GF-D8 (cell line): Measurements from ENCODE around the gene MAP4K4.

Source experiments
- DNase-seq: peaks from one replicate; lab custom pipeline; 2025; lab: John Stamatoyannopoulos, UW

Gene MAP4K4

DNA sequence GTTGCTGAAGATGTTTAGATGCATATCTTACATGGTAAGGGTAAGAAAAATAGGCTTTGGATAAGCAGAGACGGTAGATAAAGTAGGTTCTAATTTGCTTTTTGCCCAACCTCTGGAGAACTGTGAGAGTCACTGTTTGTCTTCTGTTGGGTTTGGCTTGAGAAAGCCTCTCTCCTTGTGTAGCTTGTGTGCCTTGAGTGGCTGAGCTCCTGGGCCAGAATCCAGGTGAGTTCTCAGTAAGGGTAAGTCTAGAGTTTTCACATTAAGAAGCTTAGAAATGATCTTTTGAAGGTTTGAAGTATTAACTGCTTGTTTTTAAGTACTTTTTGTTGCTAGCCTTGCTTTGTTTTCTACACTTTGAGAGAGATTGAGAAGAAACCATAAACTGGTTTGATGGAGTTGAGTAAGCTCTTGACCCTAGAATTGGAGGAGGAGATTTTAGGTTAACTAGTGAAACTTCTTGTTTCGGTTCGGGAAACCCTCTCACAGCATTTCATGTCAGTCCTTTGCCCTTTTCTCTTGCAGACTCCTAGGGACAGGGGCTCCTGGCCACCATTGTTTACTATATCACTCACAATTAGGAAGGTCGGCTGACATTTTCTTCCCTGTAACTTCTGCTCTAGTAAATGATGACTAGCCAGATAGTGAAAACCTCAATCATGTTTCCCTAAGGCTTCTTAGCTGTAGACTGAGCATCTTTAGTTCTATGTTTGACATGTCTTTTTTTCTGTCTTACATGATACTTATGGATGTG lies 26.0 kb downstream of the MAP4K4 start:
- DNase-seq = no peak

DNA sequence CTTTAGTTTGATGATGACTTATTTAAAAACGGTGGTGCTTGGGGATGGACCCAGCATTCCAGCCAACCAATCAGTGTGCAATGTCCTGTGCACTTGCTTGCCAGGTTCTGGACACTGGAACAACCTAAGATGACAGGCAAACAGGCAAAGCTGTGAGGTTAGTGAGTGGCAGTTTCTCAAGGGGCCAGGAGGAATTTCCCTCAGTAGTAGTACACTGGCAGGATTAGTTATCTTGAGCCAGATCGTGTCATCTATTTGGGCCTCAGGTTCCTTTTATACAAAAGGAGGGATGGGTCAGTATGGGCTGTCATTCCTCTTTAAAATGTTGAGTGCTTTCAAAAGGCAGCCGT lies 26.6 kb downstream of the MAP4K4 start:
- no peak for DNase-seq

DNA sequence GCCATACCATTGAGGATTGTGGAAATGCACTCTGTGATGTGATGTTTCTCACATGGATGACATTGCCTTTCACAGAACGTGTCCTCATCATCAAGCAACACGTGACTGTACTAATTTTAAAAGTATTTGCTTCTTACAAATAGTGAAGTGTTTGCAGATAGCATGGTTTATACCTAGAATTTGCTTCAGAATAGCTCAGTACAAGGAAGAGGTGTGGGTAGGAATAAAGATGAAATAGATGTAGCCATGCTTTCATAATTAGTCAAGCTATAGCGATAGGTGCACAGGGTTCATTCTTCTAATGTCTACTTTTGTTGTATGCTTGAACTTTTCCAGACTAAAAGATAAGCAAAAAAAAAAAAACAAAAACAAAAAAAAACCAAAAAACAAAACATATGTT lies 27.5 kb downstream of the MAP4K4 start:
- no peak for DNase-seq

DNA sequence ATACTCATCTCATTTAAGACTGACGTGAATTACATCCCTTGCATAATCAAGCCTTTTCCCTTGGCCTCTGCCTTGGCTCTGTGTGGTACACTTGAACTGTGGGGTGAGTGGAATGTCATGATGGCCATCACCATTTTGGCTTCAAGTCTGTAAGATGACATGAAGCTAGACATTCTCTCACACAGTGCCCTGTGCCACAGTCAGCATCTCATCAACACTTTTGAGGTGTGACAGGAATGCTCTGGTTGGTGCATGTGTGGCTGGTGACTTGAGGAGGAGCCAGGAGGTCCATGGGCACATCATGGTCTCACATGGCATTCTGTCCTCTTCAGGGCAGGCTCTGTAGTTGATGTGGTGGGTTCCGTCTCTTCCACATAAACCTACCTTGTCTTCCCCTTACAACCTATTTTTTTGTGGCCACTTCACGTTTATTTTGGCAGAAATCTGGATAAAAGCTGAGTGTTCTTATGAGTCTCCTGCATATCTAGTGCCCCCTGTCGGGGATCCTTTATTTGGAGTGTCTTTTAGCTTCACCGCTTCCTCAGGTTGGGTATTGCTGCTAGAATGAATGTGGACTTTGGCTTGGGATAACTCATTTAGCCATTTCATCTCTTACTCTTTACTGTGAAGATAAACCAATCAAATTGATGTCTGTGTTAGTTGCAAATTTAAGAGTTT lies 28.1 kb downstream of the MAP4K4 start:
- DNase-seq = no peak

DNA sequence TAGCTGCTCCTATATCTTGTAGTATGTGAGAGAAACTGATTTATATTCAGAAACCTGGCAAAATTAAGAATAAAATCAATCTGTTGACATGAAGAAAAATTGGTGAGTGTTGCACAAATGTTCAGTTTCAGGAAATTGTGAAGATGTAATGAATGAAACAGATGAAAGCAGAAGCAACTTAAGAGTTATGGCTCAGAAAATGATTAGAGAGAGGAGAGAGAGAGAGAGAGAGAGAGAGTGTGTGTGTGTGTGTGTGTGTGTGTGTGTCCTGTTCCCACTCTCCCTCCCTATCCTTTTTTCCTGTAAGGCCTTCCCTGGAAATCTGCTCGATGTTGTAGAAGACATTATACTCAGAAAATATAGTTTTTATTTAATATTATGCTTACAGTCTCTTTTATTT lies 31.4 kb downstream of the MAP4K4 start:
- no peak for DNase-seq

DNA sequence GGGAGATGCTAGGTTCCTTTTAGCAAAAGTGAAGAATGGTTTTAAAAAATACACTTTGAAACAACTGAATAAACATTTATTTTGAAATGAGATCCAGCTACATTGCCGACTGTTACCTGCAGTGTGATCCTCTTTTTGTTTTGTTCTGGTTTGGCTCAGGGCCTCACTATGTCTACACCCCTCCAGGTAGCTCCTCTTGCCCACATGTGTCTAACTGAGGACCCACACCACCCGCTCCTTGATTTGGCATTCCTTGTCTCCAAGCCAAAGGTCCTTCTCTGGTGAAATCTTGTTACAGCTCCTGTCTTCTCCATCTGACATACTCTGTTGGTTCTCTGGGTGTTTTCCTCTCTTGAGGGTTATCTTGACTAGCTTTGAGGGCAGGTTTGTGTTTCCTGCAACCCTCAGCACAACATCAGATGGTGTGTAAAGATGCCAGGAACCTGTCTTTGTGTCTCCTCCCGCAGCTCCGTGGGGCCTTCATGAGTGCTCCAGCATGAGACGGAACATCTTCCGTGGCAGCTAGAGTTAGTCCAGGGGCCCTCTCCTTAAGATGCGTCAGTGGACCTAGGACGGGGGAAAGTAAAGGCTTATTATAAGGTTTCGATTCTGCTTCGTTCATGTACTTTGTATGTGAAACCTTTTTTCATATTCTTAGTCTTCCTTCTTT lies 32.1 kb downstream of the MAP4K4 start:
- DNase-seq = no peak

DNA sequence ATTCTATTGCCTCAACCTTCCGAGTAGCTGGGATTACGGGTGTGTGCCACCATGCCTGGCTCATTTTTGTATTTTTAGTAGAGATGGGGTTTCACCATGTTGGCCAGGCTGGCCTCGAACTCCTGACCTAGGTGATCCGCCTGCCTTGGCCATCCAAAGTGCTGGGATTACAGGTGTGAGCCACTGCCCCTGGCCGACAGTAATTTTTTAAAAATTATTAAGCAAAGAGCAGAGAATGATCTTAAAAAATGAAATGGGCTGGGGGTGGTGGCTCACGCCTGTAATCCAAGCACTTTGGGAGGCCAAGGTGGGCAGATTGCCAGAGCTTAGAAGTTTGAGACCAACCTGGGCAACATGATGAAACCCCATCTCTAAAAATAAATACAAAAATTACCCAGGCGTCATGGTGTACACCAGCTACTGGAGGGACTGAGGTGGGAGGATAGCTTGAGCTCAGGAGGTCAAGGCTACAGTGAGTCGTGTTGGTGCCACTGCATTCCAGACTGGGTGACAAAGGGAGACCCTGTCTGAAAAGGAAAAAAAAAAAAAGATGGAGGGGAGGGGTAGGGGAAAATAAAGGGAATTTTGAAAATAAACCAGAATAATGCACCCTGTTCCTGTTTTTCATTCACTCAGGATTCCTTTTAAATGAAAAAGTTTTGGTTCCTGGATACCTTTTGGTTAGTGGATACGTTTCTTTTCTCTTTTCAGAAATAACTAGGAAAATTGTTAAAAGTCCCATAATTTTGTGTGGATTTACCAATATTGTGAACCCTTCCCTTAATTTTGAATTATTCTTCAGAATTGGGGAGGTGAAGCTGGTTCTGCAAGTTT lies 33.9 kb downstream of the MAP4K4 start:
- DNase-seq = no peak

DNA sequence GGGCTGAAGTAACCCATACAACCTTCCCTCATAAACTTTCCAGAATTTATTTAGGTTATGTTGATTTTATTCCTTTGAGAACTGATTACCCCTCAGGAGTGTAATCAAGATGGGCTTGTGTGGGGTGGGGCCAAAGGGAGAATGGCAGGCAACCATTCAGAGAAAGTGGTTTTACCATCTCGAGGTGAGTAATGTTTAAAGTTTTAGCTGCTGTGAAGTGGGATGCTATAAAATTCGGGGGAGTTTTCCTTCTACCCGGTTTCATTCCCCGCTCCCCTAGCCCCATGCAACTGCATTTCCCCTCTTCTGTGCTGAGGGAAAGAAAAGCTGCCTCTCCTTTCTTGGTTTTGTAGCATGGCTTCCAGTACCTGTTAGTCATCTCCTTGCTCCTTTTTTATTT lies 34.7 kb downstream of the MAP4K4 start:
- no peak for DNase-seq

DNA sequence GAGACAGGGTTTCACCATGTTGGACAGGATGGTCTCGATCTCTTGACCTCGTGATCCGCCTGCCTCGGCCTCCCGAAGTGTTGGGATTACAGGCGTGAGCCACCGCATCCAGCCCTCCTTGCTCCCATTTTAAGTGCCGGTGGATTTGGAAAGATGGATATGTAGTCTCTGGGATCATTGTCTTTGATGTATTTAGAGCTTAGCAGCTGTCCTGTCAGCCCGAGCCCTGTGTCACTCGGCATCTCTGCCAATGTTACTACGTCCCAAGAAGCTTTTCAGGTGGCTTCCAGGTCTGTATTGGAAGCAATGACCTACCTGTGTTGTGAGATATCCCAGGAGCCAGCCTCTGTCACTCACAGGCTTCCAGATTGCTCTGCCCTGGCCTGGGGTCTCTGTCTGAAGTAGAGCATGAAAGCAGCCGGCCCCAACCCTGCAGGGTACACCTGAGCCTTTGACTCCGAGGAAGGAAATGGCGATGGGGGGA lies 35.3 kb downstream of the MAP4K4 start:
- DNase-seq = no peak

DNA sequence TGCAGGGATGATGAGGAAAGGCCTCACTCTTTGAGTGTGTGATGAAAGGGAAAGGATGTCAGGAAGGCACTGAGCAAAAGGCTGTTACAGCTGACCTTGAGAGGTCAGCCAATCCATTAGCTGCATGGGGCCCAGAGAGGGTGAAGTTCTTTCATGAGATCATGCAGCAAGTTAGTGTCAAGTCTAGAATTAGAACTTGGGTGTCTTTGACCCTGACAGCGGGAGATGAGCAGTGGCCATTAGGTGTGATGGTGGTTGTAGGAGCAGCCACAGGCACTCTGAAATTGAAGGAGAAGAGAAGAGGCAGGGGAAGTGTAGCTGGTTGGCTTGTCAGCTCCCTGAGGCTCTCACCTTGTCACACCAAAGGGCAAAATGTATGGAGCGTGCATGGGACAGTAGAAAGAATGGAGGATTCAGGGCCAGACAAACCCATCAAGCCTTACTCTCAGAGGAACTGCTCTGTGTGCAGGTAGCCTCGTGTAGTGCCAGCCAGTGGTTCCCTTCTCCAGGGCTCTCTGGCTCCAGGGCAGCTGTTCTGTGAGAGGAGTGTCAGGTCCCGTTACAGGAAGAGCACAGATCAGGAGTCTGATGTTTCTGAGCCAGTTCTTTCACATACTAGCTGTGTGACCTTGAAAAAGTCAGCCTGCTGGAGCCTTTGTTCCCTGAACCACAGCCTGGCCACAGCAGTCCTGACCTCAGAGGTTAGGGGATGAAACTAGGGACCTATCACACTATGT lies 35.9 kb downstream of the MAP4K4 start:
- DNase-seq = no peak

DNA sequence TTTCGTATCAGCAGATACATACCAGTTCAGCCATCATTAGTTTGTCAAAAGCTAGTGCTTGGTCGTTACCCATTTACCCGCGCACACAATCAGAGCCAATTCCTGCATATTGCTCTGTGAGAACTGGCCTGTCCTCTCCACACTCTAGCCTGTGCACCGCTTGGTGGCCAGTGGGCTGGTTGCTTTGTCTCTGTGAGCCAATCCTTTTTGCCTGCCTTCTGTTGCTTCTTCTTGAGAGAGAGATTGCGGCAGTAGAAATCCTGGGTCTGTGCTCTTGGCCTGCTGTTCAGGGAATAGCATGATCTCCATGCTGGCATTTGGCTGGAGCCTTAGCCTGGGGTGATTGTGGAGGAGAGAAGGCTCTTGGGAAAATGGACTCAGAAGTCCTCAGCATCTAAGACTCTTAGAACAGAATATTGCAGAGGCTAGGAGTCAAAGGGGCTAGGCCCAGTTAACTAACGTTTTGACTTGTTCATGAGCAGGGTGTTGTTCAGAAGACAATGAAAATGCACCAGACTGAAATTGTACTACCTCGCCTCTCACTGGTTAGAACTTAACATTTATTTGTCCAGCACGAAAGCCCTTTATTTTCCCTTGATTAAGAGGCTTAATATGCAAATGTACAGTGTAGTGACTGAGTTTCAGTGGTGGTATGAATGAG lies 37.1 kb downstream of the MAP4K4 start:
- DNase-seq = no peak

DNA sequence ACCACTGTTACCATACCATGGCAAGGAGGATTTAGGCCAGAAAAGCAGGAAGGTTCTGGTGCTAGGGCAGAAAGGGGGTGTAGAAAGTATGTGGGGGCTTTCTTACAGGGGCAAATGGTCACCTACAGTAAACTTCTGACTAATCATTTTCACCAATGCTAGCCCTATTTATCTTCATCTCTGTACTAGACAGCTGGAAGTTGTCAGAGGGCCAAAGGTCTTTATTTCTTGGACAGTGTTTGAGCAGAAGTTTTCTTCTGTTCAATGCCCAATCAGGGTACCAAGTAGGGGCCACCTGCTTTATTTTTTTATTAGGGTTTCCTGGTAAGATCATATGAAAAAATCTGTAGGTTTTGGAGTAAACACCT lies 37.6 kb downstream of the MAP4K4 start:
- DNase-seq = no peak

DNA sequence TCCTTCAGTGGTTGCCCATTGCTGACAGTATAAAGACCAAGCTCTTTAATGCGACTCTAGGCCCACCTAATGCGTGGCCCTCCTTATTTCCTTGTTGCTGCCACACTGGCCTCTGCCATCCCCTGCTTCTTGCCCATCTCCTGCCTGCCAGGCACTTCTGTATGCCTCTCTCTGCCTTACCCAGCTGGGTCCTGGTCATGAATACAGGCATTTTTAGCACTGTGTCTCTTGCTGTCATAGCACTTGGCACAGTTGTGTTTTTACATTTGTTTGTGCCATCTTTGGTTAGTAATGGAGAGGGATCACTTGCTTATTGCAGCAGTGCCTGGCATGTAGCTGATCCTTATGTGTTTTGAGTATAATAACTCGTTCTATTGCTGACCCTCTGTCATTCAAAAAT lies 38.7 kb downstream of the MAP4K4 start:
- no peak for DNase-seq

DNA sequence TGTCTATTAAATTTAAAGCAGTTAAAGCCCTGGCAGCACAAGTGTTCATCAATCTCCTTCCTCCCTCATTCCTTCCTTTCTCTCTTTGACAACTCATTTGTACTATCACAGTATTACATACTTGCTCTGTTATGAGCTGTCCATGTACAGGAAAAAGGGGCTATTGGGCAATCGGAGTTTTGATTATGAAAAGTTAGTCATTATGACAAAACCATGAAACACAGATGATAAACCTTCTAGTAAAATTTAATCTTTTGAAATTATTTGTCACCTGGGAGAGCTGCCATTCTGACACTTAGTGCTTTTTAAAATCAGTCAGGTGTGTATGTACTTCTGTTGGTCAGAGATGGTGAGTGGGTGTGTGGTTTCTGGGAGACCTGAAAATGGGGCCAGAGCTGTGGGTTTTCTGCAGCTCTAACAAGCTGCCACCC lies 39.4 kb downstream of the MAP4K4 start:
- DNase-seq = no peak

DNA sequence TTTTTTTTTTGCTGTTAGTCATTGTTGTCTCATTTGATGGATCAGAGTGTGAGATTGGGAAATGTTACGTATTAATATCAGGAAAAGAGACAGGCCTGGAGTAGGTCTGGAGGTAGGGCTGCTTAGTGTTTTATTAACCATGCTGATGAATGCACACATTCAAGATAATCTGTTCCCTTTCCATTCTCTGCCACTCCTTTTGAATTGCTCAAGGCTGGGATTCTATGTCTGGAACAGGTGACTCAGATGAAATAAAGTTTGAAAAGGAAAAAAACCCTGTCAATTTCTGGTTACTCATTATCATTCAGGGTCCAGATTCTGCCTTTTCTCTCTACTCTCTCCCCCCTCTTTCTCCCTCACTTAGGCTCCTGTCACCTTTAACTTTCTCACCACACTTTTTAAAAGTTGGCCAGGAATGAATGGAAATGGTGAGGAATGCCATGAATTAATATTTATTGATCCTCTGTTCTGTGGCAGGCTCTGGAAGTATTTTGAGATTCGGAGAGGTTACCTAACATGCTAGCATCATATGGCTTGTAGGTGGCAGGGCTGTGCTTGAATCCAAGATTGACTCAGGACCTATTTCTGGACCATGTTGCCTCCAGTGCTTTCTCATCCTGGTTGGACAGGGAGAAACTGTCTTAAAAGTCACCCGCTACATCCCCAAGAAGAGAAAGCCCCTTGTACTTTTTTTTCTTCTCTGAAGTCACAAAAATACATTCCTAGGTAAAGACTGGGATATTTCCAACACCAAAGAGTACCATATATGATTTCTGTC lies 40.2 kb downstream of the MAP4K4 start:
- no peak for DNase-seq

DNA sequence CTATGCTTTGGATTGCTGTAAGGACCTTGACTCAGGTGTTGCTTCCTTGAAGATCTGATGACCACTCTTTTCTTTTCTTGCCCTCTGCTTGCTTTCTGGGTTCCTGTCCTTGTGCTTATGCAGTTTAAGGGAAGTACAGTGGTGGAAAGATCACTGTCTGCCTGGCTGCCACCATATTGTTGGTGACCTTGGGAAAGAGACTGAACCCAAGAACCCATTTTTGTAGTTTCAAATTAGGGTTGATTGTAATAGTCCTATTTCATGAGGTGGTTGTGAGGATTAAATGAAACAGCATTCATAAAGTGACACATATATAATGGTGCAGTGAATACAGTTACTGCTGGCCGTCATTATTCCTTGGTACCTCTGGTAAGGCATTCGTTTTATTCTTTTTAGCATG lies 41.1 kb downstream of the MAP4K4 start:
- no peak for DNase-seq

DNA sequence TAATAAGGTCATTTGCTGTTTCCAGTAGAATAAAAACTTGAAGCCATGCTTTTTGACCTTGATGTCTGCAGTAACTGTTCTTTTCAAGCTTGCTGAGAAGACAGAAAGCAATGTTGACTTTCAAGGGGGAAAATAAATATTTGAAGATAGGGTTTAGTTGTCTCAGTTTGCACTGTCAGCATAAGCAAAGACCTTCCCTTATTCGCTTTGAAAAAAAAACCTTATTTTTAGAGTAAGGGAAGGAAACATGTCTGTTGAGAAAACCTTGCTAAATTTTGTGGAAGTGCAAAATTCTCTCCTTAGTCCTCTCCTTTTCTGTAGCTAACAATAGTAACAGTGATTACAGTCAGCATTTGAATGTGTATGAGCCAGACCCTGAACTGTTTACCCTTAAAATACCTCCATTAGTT lies 43.1 kb downstream of the MAP4K4 start:
- DNase-seq = no peak

DNA sequence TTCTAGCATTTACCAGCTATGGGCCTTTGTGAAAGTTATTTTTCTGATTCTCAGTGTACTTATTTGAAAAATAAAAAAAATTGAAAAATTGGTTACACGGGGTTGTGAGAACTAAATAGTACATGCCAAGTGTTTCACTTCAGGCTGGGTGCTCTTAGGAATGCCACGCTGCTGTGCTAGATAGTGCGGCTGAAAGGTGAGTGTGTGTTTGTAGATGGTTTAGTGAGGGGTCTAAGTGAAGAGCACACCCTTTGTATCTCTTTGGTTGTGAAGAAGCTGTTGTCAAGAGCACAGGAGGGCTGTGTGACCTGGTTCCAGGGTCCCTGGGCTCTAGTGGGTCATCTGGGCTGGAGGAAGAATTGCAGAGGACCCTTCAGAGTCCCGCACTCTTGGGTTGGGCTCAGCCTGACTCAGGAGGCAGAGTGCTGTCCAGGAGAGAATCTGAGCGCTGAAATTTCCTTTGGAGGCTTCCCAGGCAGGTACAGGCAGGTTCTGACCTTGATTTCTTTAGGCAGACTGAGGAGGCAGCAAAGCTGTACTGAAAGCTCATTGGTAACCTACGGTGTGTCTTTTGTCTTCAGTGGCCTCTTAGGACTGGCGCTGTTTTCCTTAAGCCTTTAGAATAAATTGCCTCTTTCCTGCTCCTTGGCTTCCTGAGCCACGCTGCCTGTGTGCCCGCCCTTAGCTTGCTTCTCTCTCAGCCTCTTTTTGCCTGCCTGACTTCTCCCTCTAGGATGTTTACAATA lies 44.4 kb downstream of the MAP4K4 start:
- no peak for DNase-seq

DNA sequence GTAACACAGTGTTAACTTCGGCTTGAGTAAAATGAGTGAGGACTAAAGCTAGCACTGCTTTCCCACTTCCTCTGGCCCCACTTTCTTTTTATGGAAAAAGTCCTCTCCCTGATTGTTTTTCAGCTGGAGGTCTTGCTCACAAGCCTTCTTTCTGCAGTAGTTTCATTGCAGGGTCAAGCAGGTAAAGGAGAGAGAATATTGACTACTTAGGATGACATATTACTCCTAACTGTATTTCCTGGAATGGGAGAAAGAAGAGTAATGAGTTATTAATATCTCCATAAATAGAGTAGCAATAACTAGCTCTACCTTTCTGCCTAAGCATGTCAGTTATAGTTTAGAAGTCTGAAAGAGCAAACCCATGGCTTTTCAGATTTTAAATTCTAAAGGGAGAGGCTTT lies 45.0 kb downstream of the MAP4K4 start:
- no peak for DNase-seq

DNA sequence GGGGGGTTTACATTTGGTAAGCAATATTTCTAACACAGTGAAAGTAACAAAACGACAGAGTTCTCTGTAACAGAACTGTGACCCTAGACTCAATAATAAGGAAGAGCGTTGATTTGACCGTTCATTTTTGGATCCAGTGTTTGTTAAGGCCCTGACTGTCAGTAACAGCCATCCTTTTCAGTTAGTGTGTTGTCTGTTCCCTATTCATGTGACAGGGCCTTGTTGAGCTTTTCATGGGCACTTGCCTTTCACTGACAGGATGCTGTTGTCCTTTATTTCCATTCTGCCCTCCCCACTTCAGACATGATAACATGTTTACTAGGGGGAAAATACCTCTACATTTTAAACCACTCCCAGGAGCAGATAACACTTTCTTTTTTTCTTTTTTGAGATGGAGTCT lies 45.8 kb downstream of the MAP4K4 start:
- DNase-seq = no peak
